GM10248 (cell line): ENCODE measurements around the gene AUTS2.

ENCODE experiments used
- CTCF ChIA-PET: fragments of 300-600 bp; sonication (Branson Sonifier 250); formaldehyde crosslinking; extraction: SDS; loops from one replicate; lab custom pipeline; 2021; ENCODE audit warnings: antibody characterized with exemption; lab: Yijun Ruan, JAX
- POLR2A ChIA-PET: fragments of 350-650 bp; sonication (Branson Sonifier 250); formaldehyde crosslinking; extraction: SDS; loops from one replicate; lab custom pipeline; 2020; ENCODE audit warnings: antibody characterized with exemption; lab: Yijun Ruan, JAX
- DNase-seq: peaks from one replicate; pipeline ENCODE4 v3.0.0; 2012; ENCODE audit errors: extremely low spot score
- TF ChIP-seq, protein P1 (sequence below): IDR thresholded peaks from 2 replicates; pipeline ENCODE4 v1.5.1; 2012; ENCODE audit warnings: mild to moderate bottlenecking, low read depth; ENCODE audit errors: extremely low read depth, missing control alignments, control extremely low read depth

The AUTS2 gene

DNA sequence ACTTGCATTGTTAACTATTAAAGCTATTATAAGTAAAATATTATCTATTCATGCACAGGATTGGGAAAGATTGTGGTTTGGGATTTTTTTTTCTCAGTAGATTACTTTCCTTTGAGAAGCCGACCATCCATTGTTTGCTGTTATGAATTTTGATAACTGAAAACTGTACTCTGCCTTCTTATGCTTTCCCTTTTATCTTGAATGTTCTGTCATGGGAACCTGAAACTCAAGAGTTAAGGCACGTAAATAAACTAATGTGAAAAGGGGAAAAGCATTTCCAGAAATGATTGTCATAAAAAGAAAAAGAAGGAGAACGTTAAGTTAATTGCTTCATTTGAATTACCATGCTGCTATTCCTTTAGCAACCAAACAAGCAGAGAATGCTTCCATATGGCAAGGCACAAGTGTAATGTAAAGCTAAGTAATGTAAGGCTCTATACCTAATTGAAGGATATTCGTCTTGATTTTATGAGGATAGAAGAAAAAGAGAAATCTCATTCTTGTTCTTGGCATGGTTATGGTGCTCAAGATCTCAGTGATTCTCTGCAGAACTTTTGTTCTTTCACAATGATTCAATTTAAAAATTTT lies 370.8 kb downstream of the AUTS2 start:
- ChIA-PET CTCF (interaction anchor here (1.0 to 1.7 kb wide), 2 partner anchors 12 to 14 kb away, joined by 3 to 4 read pairs; no protein-coding TSS in a partner anchor), POLR2A (no interaction called here)
- TF ChIP-seq, protein P1, sequence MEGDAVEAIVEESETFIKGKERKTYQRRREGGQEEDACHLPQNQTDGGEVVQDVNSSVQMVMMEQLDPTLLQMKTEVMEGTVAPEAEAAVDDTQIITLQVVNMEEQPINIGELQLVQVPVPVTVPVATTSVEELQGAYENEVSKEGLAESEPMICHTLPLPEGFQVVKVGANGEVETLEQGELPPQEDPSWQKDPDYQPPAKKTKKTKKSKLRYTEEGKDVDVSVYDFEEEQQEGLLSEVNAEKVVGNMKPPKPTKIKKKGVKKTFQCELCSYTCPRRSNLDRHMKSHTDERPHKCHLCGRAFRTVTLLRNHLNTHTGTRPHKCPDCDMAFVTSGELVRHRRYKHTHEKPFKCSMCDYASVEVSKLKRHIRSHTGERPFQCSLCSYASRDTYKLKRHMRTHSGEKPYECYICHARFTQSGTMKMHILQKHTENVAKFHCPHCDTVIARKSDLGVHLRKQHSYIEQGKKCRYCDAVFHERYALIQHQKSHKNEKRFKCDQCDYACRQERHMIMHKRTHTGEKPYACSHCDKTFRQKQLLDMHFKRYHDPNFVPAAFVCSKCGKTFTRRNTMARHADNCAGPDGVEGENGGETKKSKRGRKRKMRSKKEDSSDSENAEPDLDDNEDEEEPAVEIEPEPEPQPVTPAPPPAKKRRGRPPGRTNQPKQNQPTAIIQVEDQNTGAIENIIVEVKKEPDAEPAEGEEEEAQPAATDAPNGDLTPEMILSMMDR = no peak
- DNase-seq = no peak

DNA sequence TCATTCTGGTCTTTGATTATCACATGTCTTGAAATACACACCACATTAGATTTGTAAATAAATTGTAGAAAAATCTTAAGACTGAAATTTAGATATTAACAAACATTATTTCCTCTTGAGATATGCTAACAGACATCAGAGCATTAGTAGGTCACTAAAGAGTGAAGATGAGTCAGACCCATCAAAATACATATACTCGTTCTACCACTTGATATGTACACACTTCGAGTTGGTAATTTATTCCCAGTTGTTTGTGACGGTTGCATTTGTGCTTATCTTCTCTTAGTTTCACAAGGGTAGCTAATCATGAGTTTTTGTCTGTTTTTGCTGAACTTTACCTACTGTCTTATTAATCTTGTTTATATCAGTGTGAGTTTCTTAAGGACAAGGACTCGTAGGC lies 383.4 kb downstream of the AUTS2 start:
- ChIA-PET POLR2A (no interaction called here), CTCF (interaction anchor here (1.6 kb wide), 1 partner anchor 20 kb away, joined by 5 read pairs; no protein-coding TSS in a partner anchor)
- TF ChIP-seq, protein P1 = no peak
- no peak for DNase-seq

DNA sequence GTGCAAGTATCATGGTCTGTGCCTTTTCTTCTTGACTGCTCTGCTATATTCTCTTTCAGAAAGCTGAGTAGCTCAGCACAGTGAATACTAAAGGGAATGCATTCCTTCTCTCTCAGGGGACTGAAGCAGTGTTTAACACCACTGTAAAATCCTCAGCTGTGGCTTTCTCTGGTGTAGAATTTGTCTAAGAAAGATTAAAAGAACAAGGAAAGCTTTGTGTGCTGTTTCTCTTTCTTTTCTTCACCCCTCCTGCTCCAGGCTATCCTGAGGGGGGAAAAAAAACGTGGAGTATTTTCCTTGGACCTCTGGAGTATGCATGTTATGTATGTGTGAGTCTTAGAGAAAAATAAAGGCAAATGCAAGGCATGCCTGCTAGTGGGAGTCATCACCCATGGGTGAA lies 383.9 kb downstream of the AUTS2 start:
- ChIA-PET POLR2A (no interaction called here), CTCF (interaction anchor here (1.6 kb wide), 1 partner anchor 20 kb away, joined by 5 read pairs; no protein-coding TSS in a partner anchor)
- DNase-seq = no peak
- TF ChIP-seq, protein P1 = no peak

DNA sequence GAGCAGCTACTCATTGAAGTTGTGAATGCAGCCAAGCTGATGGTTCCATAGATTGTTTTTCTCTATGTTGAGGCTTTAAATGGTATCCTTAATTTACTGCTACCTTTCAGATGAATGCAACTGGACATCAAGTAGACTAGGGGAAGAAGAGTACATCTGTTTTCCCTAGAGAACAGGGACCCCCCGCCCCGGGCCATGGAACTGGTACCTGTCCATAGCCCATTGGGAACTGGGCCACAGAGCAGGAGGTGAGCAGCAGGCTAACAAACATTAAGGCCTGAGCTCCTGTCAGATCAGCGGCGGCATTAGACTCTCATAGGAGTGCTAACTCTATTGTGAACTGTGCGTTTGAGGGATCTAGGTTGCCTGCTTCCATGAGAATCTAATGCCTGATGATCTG lies 391.3 kb downstream of the AUTS2 start:
- ChIA-PET POLR2A (no interaction called here), CTCF (interaction anchor here (1.8 kb wide), 1 partner anchor 10 kb away, joined by 7 read pairs; no protein-coding TSS in a partner anchor)
- TF ChIP-seq, protein P1 = no peak
- no peak for DNase-seq

DNA sequence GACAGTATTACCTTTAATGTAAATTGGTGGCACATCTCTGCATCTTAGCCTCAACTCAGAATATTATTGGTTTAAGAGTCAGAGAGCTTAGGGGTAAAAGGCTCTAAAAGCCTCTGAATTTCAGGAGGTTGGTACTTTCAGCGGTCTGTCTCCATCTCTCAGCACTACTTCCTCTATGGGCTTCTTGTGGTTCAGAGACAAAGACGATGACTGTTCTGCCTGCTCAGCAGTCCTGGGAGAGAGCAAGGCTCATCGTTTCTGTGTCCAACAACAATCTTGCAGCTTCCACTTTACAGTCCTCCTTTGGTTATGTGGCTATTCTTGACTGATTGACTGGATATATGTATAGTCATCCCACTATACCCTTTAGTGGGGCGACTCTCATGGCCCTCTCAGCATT lies 394.7 kb downstream of the AUTS2 start:
- ChIA-PET POLR2A (no interaction called here), CTCF (interaction anchor here (2.1 kb wide), 1 partner anchor 13 kb away, joined by 9 read pairs; no protein-coding TSS in a partner anchor)
- DNase-seq = no peak
- TF ChIP-seq, protein P1 = no peak

DNA sequence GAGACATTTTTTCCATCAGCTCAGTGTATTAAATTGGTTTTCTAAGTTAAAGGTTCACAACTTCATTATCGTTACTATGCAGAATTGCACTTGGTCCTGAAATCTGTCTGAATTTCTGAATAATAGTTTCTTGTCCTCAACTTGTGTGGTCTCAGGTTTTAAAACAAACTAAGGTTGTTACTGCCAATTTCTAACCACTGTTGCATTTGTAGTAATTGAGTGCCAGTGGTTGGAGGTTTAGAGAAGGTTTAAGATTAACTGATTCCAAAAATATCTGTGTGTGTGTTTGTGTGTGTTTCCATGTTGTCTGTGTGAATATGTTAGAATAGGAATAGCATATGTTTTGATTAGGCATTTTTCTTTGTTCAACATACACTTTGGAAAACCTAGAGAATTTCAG lies 395.9 kb downstream of the AUTS2 start:
- TF ChIP-seq, protein P1 = no peak
- CTCF ChIA-PET = interaction anchor here (2.1 kb wide), 1 partner anchor 12 kb away, joined by 9 read pairs; no protein-coding TSS in a partner anchor
- no peak for DNase-seq
- POLR2A ChIA-PET = no interaction called here
